Right ventricle myocardium inferior (tissue), 1 donor: ENCODE data around the gene COX19. TPM values are rescaled to one million over a fixed set of nuclear protein-coding genes. Genes with fewer than 3 reads are reported as not detected.
A peak's percentile ranks its signal among the peaks of the same experiment; 100 is the strongest.

Experiments used
- ATAC-seq: fragments of 200-7000 bp; cut with Tn5 transposase; one replicate; pipeline ENCODE4 v1.9.1; 2020; ENCODE audit warnings: mild to moderate bottlenecking, moderate library complexity
- DNase-seq: peaks from one replicate; pipeline ENCODE4 v3.0.0; 2021; ENCODE audit errors: missing footprints
- intact Hi-C: fragments of 100-400 bp; cut with DNase I; formaldehyde crosslinking; loops from one replicate; pipeline ENCODE4 v1.11.0; 2022
- total RNA-seq: library from RNA; stranded (reverse); fragmentation: NEBNext Ultra II Directional; extraction: Animal tissue kit (Norgen Biotek cat#: 25700); gene quantifications from one replicate; pipeline ENCODE4 v1.2.1, GENCODE V29; 2021
- donor health status: DM: no; HTN: yes; CAD: no; lungs with severe emphysema.

The COX19 gene
- total RNA-seq, 1 donor from 2014 or later: 8.2 TPM

DNA sequence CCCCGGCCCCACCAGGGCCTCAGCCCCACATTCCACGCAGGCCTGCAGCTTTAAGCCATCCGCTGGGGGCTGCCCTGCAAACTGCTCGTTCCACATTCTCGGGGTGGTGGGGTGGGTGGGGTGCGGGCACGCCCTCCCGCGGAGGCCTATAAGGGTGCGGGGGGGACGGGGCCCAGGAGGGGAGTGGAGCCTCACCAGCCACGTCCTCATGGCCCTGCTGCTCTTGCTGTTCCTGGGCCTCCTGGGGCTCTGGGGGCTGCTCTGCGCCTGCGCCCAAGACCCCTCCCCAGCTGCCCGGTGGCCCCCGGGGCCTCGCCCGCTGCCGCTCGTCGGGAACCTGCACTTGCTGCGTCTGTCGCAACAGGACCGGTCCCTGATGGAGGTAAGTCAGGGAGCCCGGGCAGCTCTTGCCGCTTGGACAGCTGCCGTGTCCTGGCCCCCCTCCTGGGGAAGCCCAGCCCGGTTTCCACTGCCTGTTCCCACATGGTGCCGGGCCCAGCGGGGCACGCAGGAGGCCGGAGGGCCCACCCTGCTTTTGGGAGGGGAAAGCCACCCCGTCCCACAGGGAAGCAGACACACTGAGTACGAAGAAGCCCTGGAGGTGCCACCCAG is 7.8 kb upstream of the COX19 start, which contains the start of gene CYP2W1:
CYP2W1 (plus strand) TSS at position 178 of the 612 bp plus-strand sequence; CDS start at position 209, 31 bp downstream.
- intact Hi-C loops: no loop called here
- ATAC-seq (no peak), DNase-seq (no peak)

DNA sequence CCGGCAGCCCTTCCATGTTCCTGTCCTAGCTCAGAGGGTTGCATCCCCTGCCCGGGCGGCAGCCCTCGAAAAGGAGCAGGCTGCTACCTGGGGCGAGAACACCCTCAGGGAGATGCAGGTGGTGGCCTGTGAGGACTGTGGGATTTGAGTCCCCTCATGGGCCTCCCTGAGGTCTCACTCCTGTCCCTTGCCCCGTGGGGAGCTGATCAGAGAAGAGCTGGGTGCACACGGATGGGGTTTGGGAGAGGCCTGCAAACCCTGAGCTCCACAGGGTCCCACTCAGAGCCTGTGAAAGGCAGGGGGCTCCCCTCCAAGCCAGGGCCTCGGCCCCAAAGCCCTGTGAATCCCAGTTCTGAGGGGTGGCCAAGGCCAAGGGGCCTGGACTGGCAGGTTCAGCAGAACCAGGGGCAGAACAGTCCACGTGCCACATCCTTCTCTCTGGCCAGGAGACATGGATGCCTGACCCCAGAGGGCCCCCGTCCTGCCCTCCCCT is 7.2 kb upstream of the COX19 start:
- intact Hi-C loops: no loop called here
- DNase-seq (peak; percentile 13), ATAC-seq (no peak)

DNA sequence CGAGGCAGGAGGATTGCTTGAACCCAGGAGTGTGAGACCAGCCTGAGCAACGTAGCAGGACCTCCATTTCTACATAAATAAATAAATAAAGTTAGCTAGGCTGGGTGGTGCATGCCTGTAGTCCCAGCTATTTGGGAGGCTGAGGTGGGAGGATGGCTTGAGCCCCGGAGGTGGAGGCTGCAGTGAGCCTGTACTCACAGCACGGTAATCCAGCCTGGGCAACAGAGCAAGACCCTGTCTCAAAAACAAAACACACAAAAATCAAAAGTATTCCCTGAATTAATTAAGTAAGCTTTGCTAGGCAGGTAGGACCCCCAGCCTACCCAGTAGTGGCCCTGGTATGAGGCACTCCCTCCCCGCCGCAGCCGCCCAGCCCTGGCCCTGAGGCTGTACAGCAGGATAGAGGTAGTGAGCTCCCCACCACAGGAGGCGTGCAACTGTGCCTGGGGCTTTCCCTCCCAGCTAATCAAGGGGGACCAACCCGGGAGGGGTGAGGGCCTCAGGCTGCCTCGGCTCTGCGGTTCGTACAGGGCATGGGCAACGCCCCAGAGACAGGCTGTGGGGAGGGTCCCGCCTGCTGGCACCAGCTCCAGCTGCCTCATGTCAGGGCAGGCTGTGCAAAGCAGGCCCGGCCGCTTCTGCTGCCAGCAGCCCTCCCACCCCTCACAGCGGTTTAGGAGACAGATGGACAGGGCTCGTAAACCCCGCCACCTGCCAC is 6.6 kb upstream of the COX19 start:
- peak; percentile 35 for DNase-seq
- intact Hi-C loops: no loop called here
- ATAC-seq: no peak

DNA sequence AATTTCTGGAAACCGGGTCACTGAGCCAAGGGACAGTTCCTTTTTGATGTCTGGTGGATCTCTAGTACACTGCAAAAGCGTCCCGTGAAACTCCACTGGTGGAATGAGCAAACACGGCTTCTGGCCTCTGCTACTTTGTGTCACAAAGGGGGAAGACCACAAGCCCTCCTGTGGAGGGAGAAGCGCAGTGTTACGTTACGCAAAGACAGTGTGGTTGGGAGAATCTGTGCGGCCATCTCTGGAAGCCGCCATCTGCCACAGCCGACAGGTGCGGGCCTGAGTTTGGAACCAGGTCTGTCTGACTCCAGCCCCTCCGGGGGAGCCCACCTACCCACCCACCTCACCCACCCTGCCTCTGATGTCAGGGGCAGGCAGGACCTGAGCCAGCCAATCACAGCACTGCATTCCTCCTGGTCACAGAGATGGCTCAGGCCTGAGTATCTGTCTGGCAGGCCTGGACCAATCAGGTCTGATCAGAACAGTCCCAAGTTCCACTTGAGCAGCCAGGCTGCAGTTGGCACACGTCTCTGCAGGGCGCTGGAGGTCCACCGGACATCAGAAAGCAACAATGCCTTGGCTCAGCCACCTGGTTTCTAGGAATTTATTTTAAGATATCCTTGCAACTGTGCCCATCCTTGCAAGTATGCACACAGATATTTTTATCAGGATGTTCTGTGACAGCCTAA is 4.7 kb upstream of the COX19 start:
- intact Hi-C loops: loop anchor here (2.0 kb wide), 1 partner anchor 55 kb away; no protein-coding TSS in a partner anchor
- no peak for ATAC-seq
- DNase-seq: peak; percentile 44

DNA sequence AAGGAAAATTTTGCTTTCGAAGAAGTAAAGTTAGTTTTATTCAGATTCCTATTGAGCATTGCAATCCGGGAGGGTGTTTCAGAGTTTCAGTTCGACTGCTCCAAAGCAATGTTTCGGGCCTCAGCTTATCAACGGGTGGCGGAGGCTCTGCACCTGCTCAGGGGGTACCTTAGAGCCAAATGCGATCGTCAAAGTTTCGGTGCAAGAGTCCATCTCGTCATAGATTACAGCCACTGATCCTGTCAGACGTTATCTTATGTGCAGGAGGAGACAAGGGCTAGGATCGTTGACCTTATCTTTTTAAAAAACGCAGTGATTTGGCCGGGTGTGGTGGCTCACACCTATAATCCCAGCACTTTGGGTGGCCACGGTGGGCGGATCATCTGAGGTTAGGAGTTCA is 3.8 kb upstream of the COX19 start:
- DNase-seq (peak; percentile 17), ATAC-seq (no peak)
- intact Hi-C loops: loop anchor here (2.0 kb wide), 1 partner anchor 54 kb away; no protein-coding TSS in a partner anchor

GRCh38 chr7:978416-979091 is 3.2 kb upstream of the COX19 start:
- ATAC-seq (no peak), DNase-seq (peak; percentile 60)
- intact Hi-C loops: loop anchor here (2.0 kb wide), 1 partner anchor 54 kb away; no protein-coding TSS in a partner anchor

- DNase-seq (no peak), ATAC-seq (no peak)
- intact Hi-C loops: loop anchor here (2.0 kb wide), 1 partner anchor 53 kb away; no protein-coding TSS in a partner anchor
These were observed 2.6 kb upstream of the COX19 start for GRCh38 chr7:978049-978346.

DNA sequence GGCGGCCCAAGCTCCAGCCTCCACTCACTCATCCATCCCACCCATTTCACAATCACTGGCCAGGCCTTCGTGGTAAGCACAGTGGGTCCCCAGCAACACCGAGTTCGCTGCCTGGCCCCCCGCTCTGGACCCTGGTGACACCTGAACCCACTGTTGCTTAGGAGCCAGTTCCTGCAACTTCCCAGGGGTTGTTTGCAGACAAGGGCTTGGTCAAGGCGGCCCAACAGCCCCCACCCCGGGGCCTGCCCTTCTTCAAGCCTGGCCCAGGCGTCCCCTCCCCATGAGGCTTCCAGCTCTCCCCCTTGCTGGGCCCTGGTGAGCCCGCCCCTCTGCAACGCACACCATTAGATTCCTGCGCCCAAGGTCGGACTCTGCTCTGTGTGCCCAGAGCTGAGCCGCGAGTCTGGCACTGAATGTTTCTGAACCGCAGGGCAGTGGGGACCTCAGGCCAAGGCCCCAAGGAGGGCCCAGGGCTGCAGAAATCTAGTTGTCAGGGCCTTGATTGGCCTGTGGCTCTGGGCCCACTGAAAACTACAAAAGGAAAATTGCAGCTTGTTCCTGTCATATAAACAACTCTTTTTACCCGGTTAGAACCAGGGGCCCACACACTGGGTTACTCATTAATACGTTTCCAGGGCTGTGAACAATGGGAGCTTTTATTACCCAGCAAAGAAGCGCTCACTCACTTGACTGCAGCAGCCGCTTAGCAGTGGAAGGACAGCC is 2.1 kb upstream of the COX19 start:
- no peak for DNase-seq
- ATAC-seq: no peak
- intact Hi-C loops: loop anchor here (2.0 kb wide), 1 partner anchor 53 kb away; no protein-coding TSS in a partner anchor

DNA sequence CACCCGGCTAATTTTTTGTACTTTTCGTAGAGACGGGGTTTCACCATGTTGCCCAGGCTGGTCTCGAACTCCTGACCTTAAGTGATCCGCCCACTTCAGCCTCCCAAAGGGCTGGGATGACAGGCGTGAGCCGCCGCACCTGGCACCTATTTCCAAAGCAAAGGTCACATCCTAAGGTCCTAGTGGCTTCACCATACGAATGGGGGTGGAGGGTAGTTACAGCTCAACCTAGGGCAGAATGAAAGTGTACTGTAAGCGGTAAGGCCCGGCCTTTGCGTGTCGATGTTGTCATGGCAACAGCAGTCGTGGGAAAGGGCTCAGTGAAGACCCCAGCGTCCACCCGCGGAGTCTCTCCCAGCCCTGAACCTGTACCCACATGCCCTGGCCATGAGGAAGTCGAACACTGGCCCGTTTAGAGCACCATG is 1.6 kb upstream of the COX19 start:
- DNase-seq (no peak), ATAC-seq (no peak)
- intact Hi-C loops: no loop called here

DNA sequence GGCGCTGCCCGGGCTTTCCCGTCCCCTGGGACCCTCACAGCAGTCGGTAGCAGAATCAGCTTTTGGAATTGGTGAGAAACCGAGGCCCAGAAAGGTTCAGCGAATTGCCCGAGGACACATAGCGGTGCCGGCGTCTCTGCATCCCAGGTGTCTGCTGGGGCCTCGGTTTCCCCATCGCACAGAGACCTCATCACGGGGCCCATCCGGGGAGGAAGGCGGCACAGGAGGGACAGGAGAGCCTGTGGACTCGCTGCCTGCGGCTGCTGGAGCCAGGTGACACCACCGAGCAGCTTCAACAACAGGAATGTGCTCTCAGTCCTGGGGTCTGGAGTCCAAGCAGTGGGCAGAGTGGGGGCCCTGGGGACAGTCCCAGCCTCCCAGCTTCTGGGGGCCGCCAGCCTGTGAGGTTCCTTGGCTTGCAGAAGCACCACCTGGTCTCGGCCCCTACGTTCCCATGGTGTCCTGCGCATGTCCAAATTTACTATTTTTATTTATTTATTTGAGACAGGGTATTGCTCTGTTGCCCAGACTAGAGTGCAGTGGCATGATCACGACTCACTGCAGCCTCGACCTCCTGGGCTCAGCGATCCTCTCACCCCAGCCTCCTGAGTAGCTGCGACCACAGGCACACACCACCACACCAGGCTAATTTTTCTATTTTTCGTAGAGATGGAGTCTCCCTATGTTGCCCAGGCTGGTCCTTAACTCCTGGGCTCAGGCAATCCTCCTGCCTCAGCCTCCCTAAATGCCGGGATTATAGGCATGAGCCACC is 539 bp upstream of the COX19 start:
- intact Hi-C loops: no loop called here
- no peak for ATAC-seq
- DNase-seq: no peak

DNA sequence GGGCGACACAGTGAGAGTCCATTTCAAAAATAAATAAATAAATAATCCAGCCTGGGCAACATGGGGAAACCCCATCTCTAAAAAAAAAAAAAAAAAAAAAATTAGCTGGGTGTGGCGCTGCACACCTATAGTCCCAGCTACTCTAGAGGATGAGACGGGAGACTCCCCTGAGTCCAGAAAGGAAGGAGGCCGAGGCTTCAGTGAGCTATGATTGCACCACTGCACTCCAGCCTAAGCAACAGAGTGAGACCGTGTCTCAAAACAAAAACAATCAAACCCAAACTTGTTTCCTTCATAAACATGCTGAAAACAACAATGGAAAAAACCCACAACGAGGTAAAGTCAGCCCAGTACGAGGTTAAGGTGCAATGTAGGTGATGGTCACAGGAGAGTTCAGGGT is 1.2 kb downstream of the COX19 start:
- no peak for ATAC-seq
- DNase-seq: no peak
- intact Hi-C loops: no loop called here

DNA sequence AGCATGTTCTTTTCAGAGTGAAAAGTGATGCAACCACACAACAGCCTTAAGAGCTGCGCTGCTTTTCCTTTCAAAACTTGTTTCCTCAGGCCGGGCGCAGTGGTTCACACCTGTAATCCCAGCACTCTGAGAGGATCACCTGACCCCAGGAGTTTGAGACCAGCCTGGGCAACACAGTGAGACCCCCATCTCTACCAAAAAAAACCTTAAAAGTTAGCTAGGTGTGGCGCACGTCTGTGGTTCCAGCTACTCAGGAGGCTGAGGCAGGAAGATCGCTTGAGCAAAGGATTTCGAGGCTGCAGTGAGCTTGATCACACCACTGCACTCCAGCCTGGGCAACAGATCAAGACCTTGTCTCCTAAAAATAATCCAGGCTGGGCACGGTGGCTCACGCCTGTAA is 2.0 kb downstream of the COX19 start:
- no peak for DNase-seq
- intact Hi-C loops: no loop called here

DNA sequence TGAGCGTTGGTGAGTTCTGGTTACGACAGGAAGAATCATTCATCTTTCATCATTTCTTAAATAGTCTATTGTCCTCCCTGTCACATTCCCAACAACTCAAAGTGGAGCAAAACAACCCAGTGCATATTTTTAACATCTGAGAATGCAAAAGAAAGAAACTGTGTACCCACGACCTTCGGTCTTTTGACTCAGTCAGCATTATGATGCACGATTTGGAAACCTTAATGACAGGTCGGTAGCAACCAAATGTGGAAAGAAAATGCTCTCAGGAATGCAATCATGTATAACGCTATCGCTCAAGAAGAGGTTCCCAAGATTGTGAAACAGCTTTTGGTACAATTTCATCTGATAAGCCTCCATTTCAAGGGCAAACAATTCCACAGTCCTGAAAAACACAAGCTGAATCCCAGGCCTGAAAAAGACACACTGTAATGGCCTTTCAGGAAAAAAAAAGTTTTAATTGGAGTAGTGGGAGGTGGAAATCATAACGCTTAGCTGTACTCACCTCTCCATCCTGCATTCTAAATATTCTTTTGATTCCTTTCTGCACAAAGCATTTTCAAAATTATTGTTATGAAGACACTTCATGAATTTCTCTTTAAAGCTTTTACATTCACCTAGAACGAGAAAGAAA is 2.6 kb downstream of the COX19 start:
- ATAC-seq (no peak), DNase-seq (no peak)
- intact Hi-C loops: no loop called here

More for the DNA sequence above, 2.0 kb downstream of the COX19 start:
- no peak for ATAC-seq

DNA sequence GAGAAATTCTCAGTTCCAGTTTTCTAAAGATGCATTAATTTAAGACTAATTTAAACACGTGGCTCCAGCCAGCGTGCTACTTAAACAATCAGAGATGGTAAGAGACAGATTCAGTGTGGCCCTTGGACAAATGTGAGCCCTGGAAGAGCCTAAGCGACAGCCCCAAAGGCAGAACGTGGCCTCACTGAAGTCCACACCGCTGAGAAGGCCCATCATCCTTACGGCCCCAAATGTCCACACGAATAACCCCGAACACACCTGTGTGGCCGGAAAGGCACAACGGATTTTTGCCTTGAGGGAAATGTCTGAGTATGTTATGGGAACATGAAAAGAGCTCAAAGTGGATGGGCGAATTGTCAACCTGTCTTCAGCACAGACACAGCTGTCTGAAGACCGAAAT is 3.2 kb downstream of the COX19 start:
- no peak for DNase-seq
- intact Hi-C loops: no loop called here
- no peak for ATAC-seq

- DNase-seq (no peak), ATAC-seq (no peak)
- intact Hi-C loops: no loop called here
These were observed 4.6 kb downstream of the COX19 start for GRCh38 chr7:970744-971143.

GRCh38 chr7:969403-969802 is 5.9 kb downstream of the COX19 start:
- ATAC-seq: no peak
- intact Hi-C loops: loop anchor here (5.0 kb wide), 1 partner anchor 82 kb away; no protein-coding TSS in a partner anchor
- DNase-seq: no peak
